ENCODE data around the gene TBC1D22A.
"Not testable (repeated sequence)": the region's sequence is repeated elsewhere in the genome, so short reads cannot be mapped to it uniquely, and the experiment has no call there.

Gene TBC1D22A

GRCh38 chr22:46773076-46773475 lies 10.6 kb downstream of the TBC1D22A start:
- DNase-seq (ENCODE audit: low read depth in 2 of 2): no peak

GRCh38 chr22:46774253-46774979 lies 12.0 kb downstream of the TBC1D22A start:
- no peak for DNase-seq (ENCODE audit: low read depth in 2 of 2)

- DNase-seq (ENCODE audit: low read depth in 2 of 2): no peak
These were observed 12.8 kb downstream of the TBC1D22A start for GRCh38 chr22:46774980-46775849.

GRCh38 chr22:46775850-46776826 lies 13.7 kb downstream of the TBC1D22A start:
- no peak for DNase-seq (ENCODE audit: low read depth in 2 of 2)

GRCh38 chr22:46776876-46777608 lies 14.6 kb downstream of the TBC1D22A start:
- no peak for DNase-seq (ENCODE audit: low read depth in 2 of 2)

GRCh38 chr22:46777609-46777970 lies 15.1 kb downstream of the TBC1D22A start:
- DNase-seq (ENCODE audit: low read depth in 2 of 2): peak; percentile 36 to 47

GRCh38 chr22:46779023-46779422 lies 16.6 kb downstream of the TBC1D22A start:
- no peak for DNase-seq (ENCODE audit: low read depth in 2 of 2)

- no peak for DNase-seq (ENCODE audit: low read depth in 2 of 2)
These were observed 17.2 kb downstream of the TBC1D22A start for GRCh38 chr22:46779651-46780050.

- no peak for DNase-seq (ENCODE audit: low read depth in 2 of 2)
These were observed 18.0 kb downstream of the TBC1D22A start for GRCh38 chr22:46780453-46780852.

- DNase-seq (ENCODE audit: low read depth in 2 of 2): no peak
These were observed 18.8 kb downstream of the TBC1D22A start for GRCh38 chr22:46781291-46781690.

GRCh38 chr22:46782200-46782599 lies 19.8 kb downstream of the TBC1D22A start:
- not testable (repeated sequence) for DNase-seq (ENCODE audit: low read depth in 2 of 2)

GRCh38 chr22:46783721-46784120 lies 21.3 kb downstream of the TBC1D22A start:
- no peak for DNase-seq (ENCODE audit: low read depth in 2 of 2)

- DNase-seq (ENCODE audit: low read depth in 2 of 2): no peak
These were observed 26.2 kb downstream of the TBC1D22A start for GRCh38 chr22:46788441-46789172.

GRCh38 chr22:46789992-46790391 lies 27.5 kb downstream of the TBC1D22A start:
- DNase-seq (ENCODE audit: low read depth in 2 of 2): no peak

- DNase-seq (ENCODE audit: low read depth in 2 of 2): peak; percentile 63 to 65
These were observed 28.8 kb downstream of the TBC1D22A start for GRCh38 chr22:46791201-46791731.

GRCh38 chr22:46792061-46792796 lies 29.8 kb downstream of the TBC1D22A start:
- no peak for DNase-seq (ENCODE audit: low read depth in 2 of 2)

- no peak for DNase-seq (ENCODE audit: low read depth in 2 of 2)
These were observed 30.4 kb downstream of the TBC1D22A start for GRCh38 chr22:46792841-46793261.

- DNase-seq (ENCODE audit: low read depth in 2 of 2): no peak
These were observed 31.0 kb downstream of the TBC1D22A start for GRCh38 chr22:46793497-46793896.

- DNase-seq (ENCODE audit: low read depth in 2 of 2): no peak
These were observed 31.6 kb downstream of the TBC1D22A start for GRCh38 chr22:46794067-46794466.

All from activated CD4-positive, alpha-beta T cell treated with anti-CD3 and anti-CD28 coated beads for 24 hours (primary cell).